Astrocyte of the cerebellum (primary cell): Measurements from ENCODE around the gene EPHB2.
"Not testable (repeated sequence)": the region's sequence is repeated elsewhere in the genome, so short reads cannot be mapped to it uniquely, and the experiment has no call there.

ENCODE experiments used
- DNase-seq: peaks from one replicate; pipeline ENCODE4 v3.0.0-alpha.2; 2011; ENCODE audit warnings: low read depth
- H3K4me3 ChIP-seq: 2 replicates; pipeline ENCODE4 v1.5.1; 2011; ENCODE audit warnings: mild to moderate bottlenecking, low read depth, low read length, moderate library complexity
- CTCF ChIP-seq: IDR thresholded peaks from 2 replicates; pipeline ENCODE4 v1.5.1; 2012; ENCODE audit warnings: low read length, low read depth, moderate library complexity, mild to moderate bottlenecking; ENCODE audit errors: missing control alignments
- in situ Hi-C: cut with HindIII; loops from 2 replicates; pipeline ENCODE4 v1.10.0; 2017; ENCODE audit warnings: low sequenced_read_pairs

The EPHB2 gene

GRCh38 chr1:22838965-22839364, 128.3 kb downstream of the EPHB2 start:
- H3K4me3 ChIP-seq: no peak overlapping the region
- no peak for TF ChIP-seq CTCF
- in situ Hi-C loops: no loop called here
- DNase-seq: no peak

- no peak for TF ChIP-seq CTCF
- in situ Hi-C loops: no loop called here
- no peak for DNase-seq
- H3K4me3 ChIP-seq: no peak overlapping the region
Observed at GRCh38 chr1:22839806-22840205, 129.2 kb downstream of the EPHB2 start.

- no peak overlapping the region for H3K4me3 ChIP-seq
- TF ChIP-seq CTCF: no peak
- no peak for DNase-seq
- in situ Hi-C loops: no loop called here
Observed at GRCh38 chr1:22841142-22841541, 130.5 kb downstream of the EPHB2 start.

- TF ChIP-seq CTCF: no peak
- in situ Hi-C loops: no loop called here
- DNase-seq: no peak
- no peak overlapping the region for H3K4me3 ChIP-seq
Observed at GRCh38 chr1:22841860-22842281, 131.2 kb downstream of the EPHB2 start.

- DNase-seq, H3K4me3 ChIP-seq, in situ Hi-C loops: not testable (repeated sequence)
Observed at GRCh38 chr1:22843441-22844183, 133.0 kb downstream of the EPHB2 start.

- in situ Hi-C loops: no loop called here
- no peak for TF ChIP-seq CTCF
- H3K4me3 ChIP-seq: no peak overlapping the region
- no peak for DNase-seq
Observed at GRCh38 chr1:22844621-22845020, 134.0 kb downstream of the EPHB2 start.

GRCh38 chr1:22845398-22845935, 134.8 kb downstream of the EPHB2 start:
- no peak for DNase-seq
- in situ Hi-C loops: no loop called here
- no peak for TF ChIP-seq CTCF
- H3K4me3 ChIP-seq: no peak overlapping the region
